Cardiac muscle cell (in vitro differentiated cells and primary cell): Measurements from ENCODE around the gene NEDD9. TPM values are rescaled to one million over a fixed set of nuclear protein-coding genes. Genes with fewer than 3 reads are reported as not detected.

ENCODE experiments used
- DNase-seq, 2 donors: peaks; one replicate each; pipeline versions ENCODE4 v3.0.0 to v3.0.0-alpha.2; 2010 to 2017; ENCODE audit warnings: low read depth in 1 of 2, low spot score in 1 of 2
- H3K27ac ChIP-seq: fragments of 200-600 bp; sonication (generic); 2 replicates; pipeline ENCODE4 v1.5.1; 2016
- H3K27me3 ChIP-seq: fragments of 200-600 bp; sonication (generic); 2 replicates; pipeline ENCODE4 v1.6.0; 2016; ENCODE audit warnings: control low read depth
- H3K36me3 ChIP-seq: fragments of 200-600 bp; sonication (generic); 2 replicates; pipeline ENCODE4 v1.5.1; 2016; ENCODE audit warnings: control low read depth
- H3K4me1 ChIP-seq: fragments of 200-600 bp; sonication (generic); 2 replicates; pipeline ENCODE4 v1.8.1; 2017; ENCODE audit warnings: low read depth, mild to moderate bottlenecking, mixed run types
- H3K4me3 ChIP-seq: fragments of 200-600 bp; sonication (generic); 2 replicates; pipeline ENCODE4 v1.5.1; 2016; ENCODE audit warnings: mild to moderate bottlenecking
- H3K9me3 ChIP-seq: fragments of 200-600 bp; sonication (generic); 2 replicates; pipeline ENCODE4 v1.5.1; 2017; ENCODE audit warnings: low read depth, mild to moderate bottlenecking, control low read depth
- polyA plus RNA-seq: library from polyadenylated mRNA; unstranded; fragments of >200 nt; fragmentation: Nextera tagmentation; extraction: Ambion mirVana; gene quantifications from 2 replicates; pipeline ENCODE4 v1.2.1, GENCODE V29; 2016
- total RNA-seq: library from RNA; depleted of rRNA; stranded (reverse); fragments of >200 nt; gene quantifications from 2 replicates; pipeline ENCODE4 v1.2.3, GENCODE V29; 2016
- TF ChIP-seq, protein P1 (sequence below): IDR thresholded peaks from 2 replicates; pipeline ENCODE4 v1.5.1; 2012; ENCODE audit warnings: low read depth, mild to moderate bottlenecking, low read length

Gene NEDD9
- total and polyA plus RNA-seq, 2 experiments from 2014 or later, result 12.6 to 26.8 TPM

DNA sequence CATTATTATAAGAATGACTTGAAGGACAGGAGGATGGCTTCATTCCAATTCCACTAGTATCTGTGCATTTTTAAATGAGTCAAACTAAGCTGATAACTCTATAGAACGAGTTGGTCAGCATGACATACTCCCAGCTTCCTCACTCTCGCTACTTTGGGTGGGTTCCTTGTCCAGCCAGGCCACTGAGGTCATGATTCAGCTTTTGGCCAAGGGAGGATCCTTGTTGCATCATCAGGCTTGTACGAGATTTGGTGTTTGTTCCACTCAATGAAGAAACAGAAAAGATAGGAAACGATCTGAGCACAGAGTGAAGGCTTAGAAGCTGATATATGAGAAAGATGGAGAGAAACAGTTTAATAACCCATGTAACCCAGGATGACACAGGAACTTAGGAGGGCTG, 19.8 kb downstream of the NEDD9 start:
- Histone ChIP-seq H3K27ac (no peak overlapping the region), H3K27me3 (no peaks in the 10 kb centered on the region), H3K36me3 (no peaks in the 10 kb centered on the region), H3K9me3 (no peaks in the 10 kb centered on the region), H3K4me1 (peaks cover 52% of the 10 kb centered on the region), H3K4me3 (no peak overlapping the region)
- DNase-seq, result peak in 1 of 2 donors; percentile 87
- TF ChIP-seq, protein P1, sequence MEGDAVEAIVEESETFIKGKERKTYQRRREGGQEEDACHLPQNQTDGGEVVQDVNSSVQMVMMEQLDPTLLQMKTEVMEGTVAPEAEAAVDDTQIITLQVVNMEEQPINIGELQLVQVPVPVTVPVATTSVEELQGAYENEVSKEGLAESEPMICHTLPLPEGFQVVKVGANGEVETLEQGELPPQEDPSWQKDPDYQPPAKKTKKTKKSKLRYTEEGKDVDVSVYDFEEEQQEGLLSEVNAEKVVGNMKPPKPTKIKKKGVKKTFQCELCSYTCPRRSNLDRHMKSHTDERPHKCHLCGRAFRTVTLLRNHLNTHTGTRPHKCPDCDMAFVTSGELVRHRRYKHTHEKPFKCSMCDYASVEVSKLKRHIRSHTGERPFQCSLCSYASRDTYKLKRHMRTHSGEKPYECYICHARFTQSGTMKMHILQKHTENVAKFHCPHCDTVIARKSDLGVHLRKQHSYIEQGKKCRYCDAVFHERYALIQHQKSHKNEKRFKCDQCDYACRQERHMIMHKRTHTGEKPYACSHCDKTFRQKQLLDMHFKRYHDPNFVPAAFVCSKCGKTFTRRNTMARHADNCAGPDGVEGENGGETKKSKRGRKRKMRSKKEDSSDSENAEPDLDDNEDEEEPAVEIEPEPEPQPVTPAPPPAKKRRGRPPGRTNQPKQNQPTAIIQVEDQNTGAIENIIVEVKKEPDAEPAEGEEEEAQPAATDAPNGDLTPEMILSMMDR, result no peak

DNA sequence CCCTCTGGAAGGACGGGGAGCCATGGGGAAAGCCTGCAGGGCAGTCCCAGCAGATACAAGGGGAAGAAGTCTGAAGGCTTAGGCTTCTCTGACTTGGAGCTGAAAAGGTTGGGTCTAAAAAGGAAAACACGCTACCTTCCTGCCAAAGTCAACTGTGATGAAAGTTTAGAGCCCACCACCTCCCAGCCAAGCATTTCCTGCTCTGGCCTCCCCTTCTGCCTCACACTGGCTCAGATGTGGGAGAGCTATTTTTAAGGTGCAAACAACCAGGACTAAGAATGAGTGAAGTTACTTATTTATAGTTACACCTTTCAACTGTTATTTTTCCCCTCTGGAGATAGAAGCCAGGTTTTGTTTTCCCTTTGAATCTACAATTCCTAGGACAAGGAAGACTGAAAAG, 21.2 kb downstream of the NEDD9 start:
- Histone ChIP-seq H3K9me3 (no peaks in the 10 kb centered on the region), H3K27ac (peak overlapping the region; percentile 61), H3K4me1 (peaks cover 53% of the 10 kb centered on the region), H3K36me3 (no peaks in the 10 kb centered on the region), H3K27me3 (no peaks in the 10 kb centered on the region), H3K4me3 (no peak overlapping the region)
- DNase-seq, result peak in 1 of 2 donors; percentile 41
- TF ChIP-seq, protein P1, result no peak

GRCh38 chr6:11210386-11211138, 21.9 kb downstream of the NEDD9 start:
- no peaks in the 10 kb centered on the region for H3K36me3 ChIP-seq

GRCh38 chr6:11209906-11210305, 22.6 kb downstream of the NEDD9 start:
- Histone ChIP-seq H3K4me3 (no peak overlapping the region), H3K9me3 (no peaks in the 10 kb centered on the region), H3K36me3 (no peaks in the 10 kb centered on the region), H3K27me3 (no peaks in the 10 kb centered on the region), H3K4me1 (peaks cover 52% of the 10 kb centered on the region), H3K27ac (no peak overlapping the region)
- TF ChIP-seq, protein P1, result no peak
- DNase-seq, result peak in 1 of 2 donors; percentile 75

More at GRCh38 chr6:11210386-11211138, 21.9 kb downstream of the NEDD9 start:
- Histone ChIP-seq H3K27ac (peak overlapping the region; percentile 61), H3K9me3 (no peaks in the 10 kb centered on the region), H3K4me1 (peaks cover 52% of the 10 kb centered on the region), H3K27me3 (no peaks in the 10 kb centered on the region), H3K4me3 (no peak overlapping the region)
- TF ChIP-seq, protein P1, result no peak
- no peak for DNase-seq

DNA sequence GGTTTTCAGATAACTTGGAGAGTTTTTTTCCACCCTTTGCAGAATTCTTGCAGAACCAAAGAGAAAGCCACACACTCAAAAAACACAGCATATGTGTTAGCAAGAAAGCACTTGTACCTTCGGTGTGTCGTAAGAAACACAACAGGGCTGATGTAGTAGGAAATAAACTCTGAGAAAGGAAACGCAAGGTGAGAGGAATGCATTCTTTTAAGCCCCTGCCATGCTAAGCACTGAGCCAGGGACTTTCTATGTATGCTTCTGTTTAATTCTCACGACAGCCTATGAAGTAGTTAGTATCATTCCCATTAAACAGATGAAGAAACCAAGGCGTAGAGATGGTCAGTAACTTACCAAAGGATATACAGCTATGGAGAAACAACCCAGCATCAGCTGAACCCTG, 23.1 kb downstream of the NEDD9 start:
- H3K27ac ChIP-seq, result no peak overlapping the region
- peaks cover 47% of the 10 kb centered on the region for H3K4me1 ChIP-seq
- H3K4me3 ChIP-seq, result no peak overlapping the region
- no peaks in the 10 kb centered on the region for H3K36me3 ChIP-seq
- no peak for DNase-seq
- H3K9me3 ChIP-seq, result no peaks in the 10 kb centered on the region
- H3K27me3 ChIP-seq, result no peaks in the 10 kb centered on the region
- TF ChIP-seq, protein P1, result no peak
